Mucosa of rectum (tissue), 2 donors: ENCODE measurements around the gene JMJD1C.
A peak's percentile ranks its signal among the peaks of the same experiment; 100 is the strongest.

ENCODE experiments used
- H3K27ac ChIP-seq, 2 donors: one replicate each; pipeline ENCODE4 v1.7.0; 2013; ENCODE audit warnings: inconsistent platforms in 2 of 2, low read depth in 2 of 2, low read length in 2 of 2
- H3K27me3 ChIP-seq, 2 donors: one replicate each; pipeline ENCODE4 v1.7.0; 2013; ENCODE audit warnings: low read length in 2 of 2; ENCODE audit not compliant: control insufficient read depth in 2 of 2, insufficient read depth in 2 of 2
- H3K36me3 ChIP-seq, 2 donors: one replicate each; pipeline ENCODE4 v1.7.0; 2013; ENCODE audit warnings: low read length in 2 of 2; ENCODE audit not compliant: control insufficient read depth in 2 of 2, insufficient read depth in 2 of 2
- H3K4me1 ChIP-seq, 2 donors: one replicate each; pipeline ENCODE4 v1.7.0; 2013; ENCODE audit warnings: low read length in 2 of 2, mild to moderate bottlenecking in 1 of 2; ENCODE audit not compliant: control insufficient read depth in 2 of 2, insufficient read depth in 2 of 2
- H3K4me3 ChIP-seq, 2 donors: one replicate each; pipeline ENCODE4 v1.7.0; 2013; ENCODE audit warnings: low read length in 2 of 2
- H3K9ac ChIP-seq, 2 donors: one replicate each; pipeline ENCODE4 v1.7.0; 2013; ENCODE audit warnings: low read length in 2 of 2, low read depth in 1 of 2, mild to moderate bottlenecking in 1 of 2
- H3K9me3 ChIP-seq, 2 donors: one replicate each; pipeline ENCODE4 v1.7.0; 2013; ENCODE audit warnings: low read length in 2 of 2; ENCODE audit not compliant: control insufficient read depth in 2 of 2
- donor health status: healthy.
- donor health status: Normal muscosa, but diverticular disease.

JMJD1C gene

GRCh38 chr10:63217120-63217605 lies 248.6 kb downstream of the JMJD1C start:
- Histone ChIP-seq H3K27me3 (no peaks in the 10 kb centered on the region), H3K4me3 (no peak overlapping the region), H3K27ac (no peak overlapping the region), H3K9ac (no peak overlapping the region), H3K4me1 (peaks cover 0 to 13% of the 10 kb centered on the region in 2 donors), H3K36me3 (peaks cover 20% of the 10 kb centered on the region in 2 donors), H3K9me3 (no peaks in the 10 kb centered on the region)

- no peak overlapping the region for H3K9ac ChIP-seq
- H3K4me3 ChIP-seq = no peak overlapping the region
- no peak overlapping the region for H3K27ac ChIP-seq
- H3K9me3 ChIP-seq = no peaks in the 10 kb centered on the region
- no peaks in the 10 kb centered on the region for H3K27me3 ChIP-seq
- H3K36me3 ChIP-seq = peaks cover 24 to 29% of the 10 kb centered on the region in 2 donors
- peaks cover 0 to 10% of the 10 kb centered on the region in 2 donors for H3K4me1 ChIP-seq
Observed at GRCh38 chr10:63214571-63214970, 251.2 kb downstream of the JMJD1C start.

DNA sequence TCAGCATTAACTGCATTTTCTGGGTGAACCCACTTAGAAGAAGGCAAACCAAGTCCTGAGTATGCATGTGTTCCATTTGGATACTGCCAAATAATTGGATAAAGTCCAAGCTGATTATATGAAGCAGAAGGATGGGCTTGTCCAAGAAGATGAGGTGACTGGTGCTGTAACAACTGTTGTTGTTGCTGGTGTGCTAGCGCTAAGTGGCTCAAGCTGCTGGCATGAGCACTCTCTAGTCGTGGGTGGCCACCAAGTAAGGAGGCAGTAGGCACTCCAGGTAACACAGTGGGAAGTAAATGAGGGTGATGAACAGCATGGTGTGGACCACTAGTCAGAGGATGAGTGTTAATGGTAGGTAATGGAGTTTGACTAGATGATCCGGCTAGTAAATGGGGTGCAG lies 252.3 kb downstream of the JMJD1C start:
- H3K4me1 ChIP-seq = peaks cover 0 to 4% of the 10 kb centered on the region in 2 donors
- H3K4me3 ChIP-seq = no peak overlapping the region
- no peaks in the 10 kb centered on the region for H3K27me3 ChIP-seq
- peaks cover 25 to 29% of the 10 kb centered on the region in 2 donors for H3K36me3 ChIP-seq
- H3K9me3 ChIP-seq = no peaks in the 10 kb centered on the region
- no peak overlapping the region for H3K27ac ChIP-seq
- no peak overlapping the region for H3K9ac ChIP-seq

DNA sequence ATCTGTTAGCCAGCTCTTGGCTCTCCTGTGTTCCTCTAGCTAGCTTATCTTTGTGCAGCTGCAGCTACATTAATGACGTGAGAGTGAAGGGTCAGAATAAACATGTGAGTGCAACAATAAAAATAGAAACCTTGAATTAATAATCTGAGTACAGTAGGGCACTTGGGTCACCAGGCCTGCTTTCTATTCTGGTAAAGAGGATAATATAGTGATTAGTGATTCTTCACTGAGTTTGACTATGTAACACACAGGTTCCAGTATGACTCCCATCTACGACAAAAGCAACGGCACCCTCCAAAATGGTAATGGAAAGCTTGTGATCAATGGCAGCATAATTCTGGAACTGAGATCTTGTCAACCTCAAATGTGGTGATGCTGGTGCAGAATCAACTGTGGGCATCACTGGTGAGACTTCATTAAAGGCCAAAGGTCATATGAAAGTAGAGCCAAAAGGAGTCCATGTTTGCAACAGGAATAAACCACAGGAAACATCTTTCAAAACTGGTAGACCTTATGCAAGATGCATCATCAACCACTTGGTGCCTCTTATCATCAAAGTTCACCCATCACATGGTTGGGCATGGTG lies 255.1 kb downstream of the JMJD1C start:
- Histone ChIP-seq H3K9ac (no peak overlapping the region), H3K4me1 (peaks cover 17 to 18% of the 10 kb centered on the region in 2 donors), H3K4me3 (no peak overlapping the region), H3K27ac (no peak overlapping the region), H3K9me3 (no peaks in the 10 kb centered on the region), H3K36me3 (peaks cover 31 to 36% of the 10 kb centered on the region in 2 donors), H3K27me3 (no peaks in the 10 kb centered on the region)

- Histone ChIP-seq H3K9me3 (no peaks in the 10 kb centered on the region), H3K36me3 (peaks cover 28 to 36% of the 10 kb centered on the region in 2 donors)
Observed at GRCh38 chr10:63209705-63210104, 256.1 kb downstream of the JMJD1C start.

DNA sequence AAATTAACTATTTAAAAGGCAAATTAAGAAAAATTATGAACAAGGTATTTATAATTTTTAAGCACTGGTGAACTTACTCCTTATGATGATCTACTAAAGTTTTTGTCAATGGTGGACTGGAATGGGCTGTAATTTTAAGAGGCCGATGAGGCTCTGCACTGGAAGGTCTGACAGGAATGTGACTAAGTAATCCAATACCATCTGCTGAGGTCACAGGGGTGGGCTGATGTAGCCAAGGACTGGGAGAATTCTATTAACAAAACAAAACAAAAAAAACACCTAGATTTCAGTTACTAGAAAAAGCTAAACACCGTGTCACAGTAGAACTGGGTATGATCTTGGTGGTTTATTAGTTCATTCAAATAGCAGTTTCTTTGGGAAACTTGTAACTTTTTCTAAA lies 256.8 kb downstream of the JMJD1C start:
- Histone ChIP-seq H3K27me3 (no peaks in the 10 kb centered on the region), H3K9ac (no peak overlapping the region), H3K27ac (no peak overlapping the region), H3K4me3 (no peak overlapping the region), H3K36me3 (peaks cover 21 to 33% of the 10 kb centered on the region in 2 donors), H3K4me1 (peaks cover 18 to 19% of the 10 kb centered on the region in 2 donors), H3K9me3 (no peaks in the 10 kb centered on the region)

More at GRCh38 chr10:63209705-63210104, 256.1 kb downstream of the JMJD1C start:
- Histone ChIP-seq H3K27ac (no peak overlapping the region), H3K27me3 (no peaks in the 10 kb centered on the region), H3K4me3 (no peak overlapping the region), H3K9ac (no peak overlapping the region), H3K4me1 (peaks cover 17 to 18% of the 10 kb centered on the region in 2 donors)

DNA sequence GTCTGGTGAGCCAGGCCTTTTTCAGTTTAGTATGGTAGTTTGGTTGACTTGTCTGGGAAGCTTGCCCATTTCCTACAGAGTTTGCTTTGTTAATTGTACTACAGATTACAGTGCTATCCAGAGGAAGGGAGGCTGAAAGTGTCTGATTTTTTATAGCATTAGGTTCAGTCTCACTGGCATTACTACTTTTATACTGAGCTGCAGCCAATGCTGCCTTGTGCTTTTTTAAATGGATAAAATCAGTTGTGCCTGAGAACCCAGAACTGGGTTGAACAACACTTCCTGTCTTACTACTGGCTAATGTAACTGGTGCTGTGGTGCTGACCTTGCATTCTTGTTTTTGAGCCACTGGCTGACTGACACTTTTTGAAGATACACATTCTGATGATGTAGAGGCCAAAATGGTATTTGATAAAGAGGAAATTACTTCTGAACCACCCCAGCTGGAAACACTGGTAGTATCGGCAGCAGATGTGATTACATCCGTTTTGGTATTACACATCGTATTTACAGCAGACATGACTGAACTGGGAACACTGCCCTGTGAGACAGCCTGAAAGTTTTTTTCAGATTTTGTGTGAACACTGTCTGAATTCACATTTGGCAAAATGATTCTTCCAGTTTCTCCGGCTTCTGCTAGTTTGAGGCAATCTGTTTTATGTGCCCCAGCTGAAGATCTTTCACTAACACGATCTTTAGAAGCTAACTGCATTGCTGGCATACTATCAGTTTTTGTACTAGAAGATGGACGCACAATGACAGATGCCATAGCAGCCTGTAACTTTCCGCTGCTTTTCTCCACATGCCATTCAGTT lies 258.6 kb downstream of the JMJD1C start:
- H3K4me1 ChIP-seq = peaks cover 18 to 19% of the 10 kb centered on the region in 2 donors
- H3K9ac ChIP-seq = peak overlapping the region in 1 of 2 donors; percentile 8
- peak overlapping the region; percentile 61 to 69 for H3K27ac ChIP-seq
- H3K36me3 ChIP-seq = peaks cover 13 to 22% of the 10 kb centered on the region in 2 donors
- peak overlapping the region in 1 of 2 donors; percentile 16 for H3K4me3 ChIP-seq
- no peaks in the 10 kb centered on the region for H3K27me3 ChIP-seq
- H3K9me3 ChIP-seq = no peaks in the 10 kb centered on the region

DNA sequence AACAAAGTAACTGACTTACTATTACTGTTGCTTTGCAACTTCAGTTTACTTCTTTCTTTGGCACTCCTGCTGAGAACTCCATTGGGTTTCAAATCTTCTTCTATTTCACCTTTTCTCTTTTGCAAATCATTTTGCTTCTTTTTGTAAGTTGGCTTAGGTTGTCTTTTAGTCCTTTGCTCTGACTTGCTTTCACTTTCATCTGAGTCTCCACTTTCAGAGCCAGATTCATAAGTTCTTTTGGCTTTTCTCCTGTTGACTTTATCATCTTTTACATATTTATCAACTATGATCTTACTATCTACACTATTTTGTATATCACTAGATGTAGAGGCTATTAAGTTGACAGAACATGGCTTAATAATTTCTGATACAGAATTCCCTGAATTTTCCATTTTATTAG lies 259.2 kb downstream of the JMJD1C start:
- no peak overlapping the region for H3K9ac ChIP-seq
- peak overlapping the region; percentile 10 to 61 for H3K27ac ChIP-seq
- H3K4me1 ChIP-seq = peaks cover 18 to 19% of the 10 kb centered on the region in 2 donors
- no peaks in the 10 kb centered on the region for H3K27me3 ChIP-seq
- H3K36me3 ChIP-seq = peaks cover 9 to 19% of the 10 kb centered on the region in 2 donors
- H3K4me3 ChIP-seq = no peak overlapping the region
- H3K9me3 ChIP-seq = no peaks in the 10 kb centered on the region

DNA sequence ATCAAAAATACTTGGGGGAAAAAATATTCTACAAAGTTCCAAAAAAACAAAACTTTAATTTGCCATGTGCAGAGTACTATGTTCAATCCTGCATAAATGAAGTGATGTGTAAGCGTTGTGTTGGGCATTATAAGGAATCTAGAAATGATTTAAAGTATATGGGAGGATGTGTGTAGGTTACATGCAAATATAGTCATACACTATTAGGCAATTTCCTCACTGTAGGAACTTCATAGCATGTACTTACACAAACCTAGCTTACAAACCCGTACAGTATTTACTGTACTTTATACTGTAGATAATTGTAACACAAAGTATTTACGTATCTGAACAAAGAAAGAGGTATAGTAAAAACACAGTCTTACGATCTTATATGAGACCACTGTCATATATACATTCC lies 260.4 kb downstream of the JMJD1C start:
- Histone ChIP-seq H3K27me3 (no peaks in the 10 kb centered on the region), H3K9me3 (no peaks in the 10 kb centered on the region), H3K36me3 (peaks cover 9 to 16% of the 10 kb centered on the region in 2 donors), H3K4me1 (peaks cover 18 to 19% of the 10 kb centered on the region in 2 donors), H3K27ac (no peak overlapping the region), H3K9ac (no peak overlapping the region), H3K4me3 (no peak overlapping the region)
